Nucleus accumbens (tissue), 56 donors: Measurements from ENCODE around the gene NPC1L1.
A peak's percentile ranks its signal among the peaks of the same experiment; 100 is the strongest.

Experiments
- DNase-seq, 56 donors: peaks; one replicate each; lab custom pipeline; 2025; lab: John Stamatoyannopoulos, UW

NPC1L1 gene

GRCh38 chr7:44482502-44483485 is 58.3 kb downstream of the NPC1L1 start:
- no peak for DNase-seq

GRCh38 chr7:44477938-44478337 is 63.2 kb downstream of the NPC1L1 start:
- DNase-seq, result no peak

DNA sequence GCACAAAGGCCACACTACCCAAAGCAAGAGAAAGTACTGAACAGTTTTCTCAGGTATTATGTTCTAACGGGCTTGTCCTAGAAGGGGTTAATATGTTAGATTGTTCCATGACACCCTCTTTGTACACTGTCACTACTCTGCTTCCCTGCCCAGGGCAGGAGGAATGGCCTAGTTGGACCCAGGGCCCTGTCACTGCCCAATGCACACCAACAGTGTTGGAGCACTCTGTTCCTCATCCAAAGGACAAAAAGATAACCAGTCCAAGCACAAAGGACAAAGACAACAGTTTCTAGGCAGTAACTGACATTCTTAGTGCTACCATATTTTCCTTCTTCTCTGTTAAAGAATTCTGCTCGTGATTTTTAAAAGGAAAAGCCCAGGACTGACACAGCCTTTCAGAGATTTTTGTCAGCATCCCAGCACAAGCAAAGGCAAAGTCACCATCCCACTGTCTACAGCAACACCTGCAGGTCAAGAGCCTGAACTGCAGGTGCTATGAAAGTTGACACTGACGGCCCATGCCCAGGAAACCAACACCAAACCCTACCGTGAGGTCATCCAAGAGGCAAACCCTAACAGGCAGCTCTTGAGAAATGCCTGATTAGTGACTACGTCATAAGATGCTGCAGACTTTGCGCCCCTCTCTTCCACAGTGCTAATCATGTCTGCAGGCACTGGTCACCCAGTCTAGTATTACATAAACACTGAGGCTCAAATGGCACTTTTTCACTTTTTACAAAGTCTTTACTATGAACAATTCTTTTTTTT is 63.9 kb downstream of the NPC1L1 start:
- peak in 47 of 56 donors; percentile 9 to 70 (median 37) for DNase-seq

DNA sequence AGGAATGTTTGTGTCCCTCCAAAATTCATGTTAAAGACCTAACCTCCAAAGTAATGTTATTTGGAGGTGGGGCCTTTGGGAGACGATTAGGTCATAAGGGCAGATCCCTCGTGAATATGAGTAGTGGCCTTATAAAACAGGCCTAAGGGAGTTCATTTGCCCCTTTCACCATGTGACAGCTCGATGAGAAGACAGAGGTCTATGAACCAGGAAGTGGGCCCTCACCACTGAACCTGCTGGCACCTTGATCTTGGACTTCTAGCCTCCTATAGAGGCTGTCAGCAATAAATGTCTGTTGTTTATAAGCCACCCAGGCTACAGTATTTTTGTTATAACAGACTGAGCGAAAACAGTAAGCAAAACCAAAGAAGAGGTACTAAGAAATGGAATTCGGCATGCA is 64.8 kb downstream of the NPC1L1 start:
- no peak for DNase-seq

- no peak for DNase-seq
Observed at GRCh38 chr7:44473295-44473694, 67.8 kb downstream of the NPC1L1 start.

GRCh38 chr7:44472843-44473242 is 68.3 kb downstream of the NPC1L1 start:
- DNase-seq, result no peak

GRCh38 chr7:44471850-44472249 is 69.3 kb downstream of the NPC1L1 start:
- DNase-seq, result peak in 2 of 56 donors; percentile 23 to 34

GRCh38 chr7:44471436-44471835 is 69.7 kb downstream of the NPC1L1 start:
- no peak for DNase-seq

GRCh38 chr7:44470628-44471245 is 70.4 kb downstream of the NPC1L1 start:
- no peak for DNase-seq

DNA sequence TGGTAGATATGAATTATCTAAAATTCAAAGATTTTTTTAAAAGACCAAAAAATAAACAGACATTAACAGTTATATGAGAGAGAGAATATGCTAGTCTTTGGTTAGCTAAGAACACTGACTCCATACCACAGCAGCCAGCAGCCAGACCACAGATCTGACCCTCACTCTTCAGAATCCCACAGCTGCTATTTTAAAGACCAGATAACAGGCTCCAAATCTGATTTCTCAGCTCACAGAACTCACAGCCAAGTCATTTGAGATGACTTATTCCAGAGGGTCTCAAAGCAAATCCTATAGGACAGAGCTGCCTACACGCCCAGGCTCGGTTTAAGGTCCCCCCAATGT is 71.0 kb downstream of the NPC1L1 start:
- DNase-seq, result no peak

DNA sequence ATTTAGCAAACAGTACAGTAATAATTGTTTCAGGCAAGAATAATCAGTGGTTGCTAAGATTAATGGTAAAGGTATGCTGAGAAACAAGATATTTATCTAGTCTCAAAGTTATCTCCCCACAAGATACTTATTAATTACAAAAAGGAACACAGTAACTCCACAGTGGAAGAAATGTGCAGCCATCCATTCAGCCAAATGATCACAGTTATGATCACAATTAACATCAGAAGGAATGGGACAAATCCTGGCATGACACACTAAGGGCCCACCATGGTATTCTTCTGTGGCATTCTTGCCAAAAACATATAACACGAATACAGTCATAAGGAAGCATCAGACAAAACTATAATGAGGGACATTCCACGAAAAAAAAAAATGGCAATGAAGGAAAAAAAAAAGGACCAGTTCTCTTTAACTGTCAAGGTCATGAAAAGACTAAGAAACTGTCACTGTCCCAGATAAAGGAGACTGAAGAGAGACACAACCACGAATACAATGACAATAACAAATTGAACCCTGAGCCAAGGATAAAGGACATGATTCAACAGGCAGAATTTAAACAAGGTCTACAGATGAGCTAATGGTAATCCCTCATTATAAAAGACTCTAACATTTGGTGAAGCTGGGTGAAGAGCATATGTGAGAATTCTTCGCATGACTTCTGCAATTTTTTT is 71.5 kb downstream of the NPC1L1 start:
- DNase-seq, result no peak

GRCh38 chr7:44467217-44467548 is 73.9 kb downstream of the NPC1L1 start:
- no peak for DNase-seq

DNA sequence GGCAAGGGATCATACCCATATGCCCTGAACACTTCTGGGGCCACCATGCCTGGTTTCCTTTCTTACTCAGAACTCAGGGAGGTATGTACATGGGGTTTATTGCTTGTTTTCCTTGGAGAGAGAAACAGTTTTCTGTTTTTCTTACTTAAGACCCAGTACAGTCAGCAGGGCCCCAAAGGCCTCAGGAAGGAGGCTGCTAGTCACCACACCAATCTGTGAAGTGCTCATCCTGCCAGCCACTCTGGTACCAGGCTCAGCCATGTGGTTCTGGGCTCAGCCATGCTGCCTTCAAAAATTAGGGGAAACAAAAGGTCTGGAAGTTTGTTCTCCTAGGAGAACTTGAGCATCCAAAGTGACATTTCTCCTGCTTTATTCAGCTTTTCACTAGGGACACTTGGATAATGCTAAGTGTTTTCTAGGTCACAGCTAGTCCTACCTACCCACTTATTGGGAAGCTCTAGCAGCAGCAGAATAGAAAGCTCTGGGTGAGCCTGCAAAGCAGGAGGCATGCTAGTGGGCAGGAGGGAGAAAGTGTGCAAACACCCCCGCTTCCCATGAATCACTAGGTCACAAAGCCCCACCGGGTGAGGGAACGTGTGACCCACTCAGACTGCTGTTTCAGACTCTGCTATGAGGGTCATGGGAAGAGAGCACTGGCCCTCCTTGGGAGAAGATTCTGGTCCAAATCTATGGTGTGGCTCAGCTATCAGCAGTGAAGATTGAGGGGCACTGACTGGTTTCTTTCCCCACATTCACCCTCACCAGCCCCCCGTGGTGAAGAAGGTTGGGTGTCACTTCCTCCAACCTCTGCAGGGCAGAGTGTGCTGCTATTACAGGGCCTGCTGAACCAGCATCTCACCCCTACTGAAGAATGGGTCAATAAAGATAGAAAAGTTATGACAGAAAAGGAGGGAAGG is 74.6 kb downstream of the NPC1L1 start:
- no peak for DNase-seq

DNA sequence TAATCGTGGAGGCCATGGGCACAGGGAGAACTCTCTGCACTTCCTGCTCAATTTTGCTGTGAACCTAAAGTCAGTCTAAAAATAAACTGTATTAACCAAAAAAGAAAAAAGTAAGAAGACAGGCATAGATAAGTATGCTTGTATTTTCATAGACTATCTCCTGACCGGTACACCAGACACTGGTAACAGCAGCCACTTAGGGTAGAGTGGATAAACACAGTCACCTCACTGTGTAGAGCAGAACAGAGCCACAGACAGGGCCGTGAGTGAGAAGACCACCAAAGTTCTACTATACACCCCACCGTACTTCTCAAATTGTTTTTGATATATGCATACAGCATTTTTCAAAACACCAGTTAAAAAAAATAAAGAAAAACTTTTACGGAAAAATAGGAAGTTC is 75.6 kb downstream of the NPC1L1 start:
- no peak for DNase-seq

GRCh38 chr7:44463169-44463808 is 77.8 kb downstream of the NPC1L1 start:
- DNase-seq, result no peak
